WI38 (cell line): ENCODE measurements around the gene ARIH2.

ENCODE experiments used
- H3K4me3 ChIP-seq: 2 replicates; pipeline ENCODE4 v1.5.1; 2011; ENCODE audit warnings: low read depth, mild to moderate bottlenecking, control low read depth, low read length
- TF ChIP-seq, protein P1 (sequence below): IDR thresholded peaks from 2 replicates; pipeline ENCODE4 v1.5.1; 2012; ENCODE audit warnings: low read depth, mild to moderate bottlenecking, control low read depth, low read length

The ARIH2 gene

DNA sequence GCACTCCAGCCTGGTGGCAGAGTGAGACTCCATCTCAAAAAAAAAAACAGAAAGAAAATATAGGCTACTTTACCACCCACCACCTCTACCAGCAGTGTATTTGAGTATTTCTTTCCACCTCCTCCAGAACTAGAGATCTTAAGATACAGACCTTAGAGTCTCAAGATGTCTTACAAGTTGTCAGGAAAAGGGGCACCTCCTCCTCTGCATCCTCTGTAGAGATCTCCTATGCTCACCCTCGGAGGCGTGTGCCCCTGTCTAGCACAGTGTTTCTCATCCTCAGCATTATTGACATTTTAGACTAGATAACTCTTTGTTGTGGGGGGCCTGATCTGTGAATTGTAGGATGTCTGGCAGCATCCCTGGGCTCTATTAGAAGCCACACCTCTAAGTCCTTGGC lies 43.7 kb downstream of the ARIH2 start:
- H3K4me3 ChIP-seq = no peak overlapping the region
- TF ChIP-seq, protein P1, sequence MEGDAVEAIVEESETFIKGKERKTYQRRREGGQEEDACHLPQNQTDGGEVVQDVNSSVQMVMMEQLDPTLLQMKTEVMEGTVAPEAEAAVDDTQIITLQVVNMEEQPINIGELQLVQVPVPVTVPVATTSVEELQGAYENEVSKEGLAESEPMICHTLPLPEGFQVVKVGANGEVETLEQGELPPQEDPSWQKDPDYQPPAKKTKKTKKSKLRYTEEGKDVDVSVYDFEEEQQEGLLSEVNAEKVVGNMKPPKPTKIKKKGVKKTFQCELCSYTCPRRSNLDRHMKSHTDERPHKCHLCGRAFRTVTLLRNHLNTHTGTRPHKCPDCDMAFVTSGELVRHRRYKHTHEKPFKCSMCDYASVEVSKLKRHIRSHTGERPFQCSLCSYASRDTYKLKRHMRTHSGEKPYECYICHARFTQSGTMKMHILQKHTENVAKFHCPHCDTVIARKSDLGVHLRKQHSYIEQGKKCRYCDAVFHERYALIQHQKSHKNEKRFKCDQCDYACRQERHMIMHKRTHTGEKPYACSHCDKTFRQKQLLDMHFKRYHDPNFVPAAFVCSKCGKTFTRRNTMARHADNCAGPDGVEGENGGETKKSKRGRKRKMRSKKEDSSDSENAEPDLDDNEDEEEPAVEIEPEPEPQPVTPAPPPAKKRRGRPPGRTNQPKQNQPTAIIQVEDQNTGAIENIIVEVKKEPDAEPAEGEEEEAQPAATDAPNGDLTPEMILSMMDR = no peak

DNA sequence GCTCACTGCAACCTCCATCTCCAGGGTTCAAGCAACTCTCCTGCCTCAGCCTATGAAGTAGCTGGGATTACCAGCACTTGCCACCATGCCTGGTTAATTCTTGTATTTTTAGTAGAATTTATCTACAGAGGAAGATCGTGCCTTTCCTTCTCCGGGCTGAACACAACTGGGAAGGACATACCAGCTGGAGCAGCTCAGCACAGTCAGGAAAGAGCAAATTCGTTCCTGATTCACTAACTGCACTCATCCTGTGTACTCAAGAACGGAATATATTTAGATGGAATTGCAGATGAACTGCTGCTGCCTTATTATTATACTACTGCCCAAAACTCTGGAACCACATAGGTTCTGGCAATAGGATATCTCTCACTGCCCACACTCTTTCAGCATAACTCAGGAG lies 44.3 kb downstream of the ARIH2 start:
- no peak overlapping the region for H3K4me3 ChIP-seq
- TF ChIP-seq, protein P1 = no peak

DNA sequence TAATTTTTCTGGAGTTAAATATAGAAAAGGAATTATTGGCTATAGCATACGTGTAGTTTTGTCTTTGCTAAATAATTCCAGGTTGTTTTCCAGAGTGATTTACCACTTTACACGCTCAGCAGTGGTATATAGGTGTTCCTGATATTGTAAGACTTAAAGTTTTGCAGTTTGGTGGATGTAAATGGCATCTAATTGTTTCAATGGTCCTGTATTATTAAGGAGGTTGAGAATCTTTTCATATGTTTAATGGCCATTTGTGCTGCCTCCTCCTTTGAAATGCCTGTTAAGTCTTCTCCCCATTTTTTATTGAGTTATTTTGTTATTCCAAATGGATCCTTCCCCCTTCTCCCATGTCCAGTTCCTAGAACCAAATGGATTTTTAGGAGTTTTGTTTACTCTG lies 44.9 kb downstream of the ARIH2 start:
- TF ChIP-seq, protein P1 = no peak
- H3K4me3 ChIP-seq = no peak overlapping the region

DNA sequence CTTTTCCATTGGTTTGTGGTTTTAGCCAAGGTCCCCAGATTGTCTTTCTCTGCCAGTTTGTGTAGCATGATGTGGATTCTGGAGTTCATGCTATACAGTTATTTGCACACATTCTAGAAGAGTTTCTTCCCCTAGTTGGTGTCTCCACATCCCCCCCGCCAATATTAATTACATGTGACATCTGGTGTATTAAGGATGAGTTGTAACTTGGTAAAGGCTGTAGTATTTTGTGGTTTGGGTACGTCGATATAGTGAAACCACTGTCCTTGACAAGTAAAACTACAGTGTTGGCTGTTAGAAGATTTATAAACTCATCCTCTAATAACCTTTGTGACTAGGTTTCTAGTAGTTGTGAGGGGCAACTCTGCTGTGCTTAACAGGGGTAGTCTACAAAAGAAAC lies 47.7 kb downstream of the ARIH2 start:
- TF ChIP-seq, protein P1 = no peak
- no peak overlapping the region for H3K4me3 ChIP-seq

DNA sequence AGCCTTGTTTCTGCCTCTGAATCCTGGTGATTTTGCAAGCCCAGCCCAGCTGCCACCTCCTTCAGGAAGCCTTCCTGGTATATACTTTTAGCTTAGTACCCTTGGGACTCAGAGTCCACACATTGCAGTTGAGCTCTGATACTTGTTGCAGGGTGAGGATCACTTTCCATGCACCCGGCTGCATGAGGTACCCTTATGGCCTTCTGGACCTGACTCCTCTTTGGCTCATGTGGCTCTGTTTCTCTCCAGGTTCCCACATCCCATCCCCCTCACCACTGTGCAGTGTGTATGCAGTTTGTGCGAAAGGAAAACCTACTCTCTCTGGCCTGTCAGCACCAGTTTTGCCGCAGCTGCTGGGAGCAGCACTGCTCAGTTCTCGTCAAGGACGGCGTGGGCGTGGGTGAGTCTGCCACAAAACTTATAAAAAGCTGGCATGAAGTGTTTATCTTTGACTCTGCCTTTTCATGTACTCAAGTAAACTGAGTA lies 48.3 kb downstream of the ARIH2 start:
- TF ChIP-seq, protein P1 = no peak
- no peak overlapping the region for H3K4me3 ChIP-seq

DNA sequence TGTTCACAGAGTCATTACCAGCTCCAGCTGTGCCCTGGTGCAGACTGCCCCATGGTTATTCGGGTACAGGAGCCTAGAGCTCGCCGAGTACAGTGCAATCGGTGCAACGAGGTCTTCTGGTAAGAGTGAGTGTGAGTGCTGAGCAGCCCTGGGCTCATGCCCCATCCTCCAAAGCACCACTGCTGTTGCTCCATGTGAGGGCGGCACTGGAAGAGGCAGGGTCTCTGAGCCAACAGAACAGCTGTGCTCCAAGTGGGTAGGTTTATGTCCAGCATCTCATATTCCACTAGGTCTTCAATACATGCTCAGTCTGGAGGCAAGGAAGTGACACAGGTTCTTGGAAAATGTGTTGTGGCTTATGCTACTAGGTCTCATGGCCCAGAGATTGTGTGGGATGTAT lies 51.9 kb downstream of the ARIH2 start:
- TF ChIP-seq, protein P1 = no peak

DNA sequence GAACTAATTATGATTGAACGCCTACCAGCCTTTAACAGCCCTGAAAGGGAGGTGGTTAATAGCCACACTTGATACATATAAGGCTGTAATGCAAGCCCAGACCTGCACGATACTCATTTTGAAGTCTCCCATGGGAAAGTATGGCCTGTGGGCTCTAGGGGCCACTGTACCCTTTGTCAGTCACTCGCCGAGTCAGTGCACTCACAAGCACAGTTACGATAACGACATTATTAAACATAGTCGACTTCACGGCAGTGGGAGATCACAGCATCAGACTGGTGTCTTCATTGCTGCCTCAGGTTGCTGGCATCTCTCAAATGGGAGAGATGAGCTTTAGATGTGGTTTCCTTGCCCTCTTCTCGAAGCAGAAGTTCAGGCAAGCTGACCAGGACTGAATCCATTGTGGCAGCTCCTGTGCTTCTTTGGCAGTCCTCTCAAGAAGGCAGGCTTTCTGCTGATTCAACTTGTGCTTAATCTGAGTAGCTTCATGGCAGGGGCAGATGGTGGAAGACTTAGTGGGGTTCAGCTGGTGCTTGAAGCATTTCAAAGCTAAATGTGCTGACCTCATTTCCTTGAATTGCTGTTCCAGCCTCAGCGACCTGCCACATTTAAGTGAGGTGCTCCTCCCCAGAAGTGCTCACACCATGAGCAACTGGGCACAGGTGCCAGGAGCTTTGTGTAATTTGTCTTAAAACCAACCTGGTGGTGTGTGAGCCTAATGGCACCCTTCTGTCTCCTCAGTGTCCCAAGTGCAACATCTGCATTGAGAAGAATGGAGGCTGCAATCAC lies 55.6 kb downstream of the ARIH2 start:
- TF ChIP-seq, protein P1 = no peak
- H3K4me3 ChIP-seq = no peak overlapping the region

More for the DNA sequence above, 51.9 kb downstream of the ARIH2 start:
- no peak overlapping the region for H3K4me3 ChIP-seq
